ENCODE measurements around the gene PGC. TPM values are rescaled to one million over a fixed set of nuclear protein-coding genes. Genes with fewer than 3 reads are reported as not detected.

The PGC gene
- total and polyA plus RNA-seq, 2 of the 8 experiments (the other 6 are each of a cell fraction or from before 2014, with no cell fraction given) = 0.09 TPM; not detected in 1

- TF ChIP-seq E2F6 (IDR thresholded peaks at IDR 0.05) (no peak), CHD1 (IDR thresholded peaks at IDR 0.05; ENCODE audit: low read depth, low read length) (no peak), RXRA (IDR thresholded peaks at IDR 0.05; ENCODE audit: insufficient read depth, low read depth, low read length) (no peak), KDM4A (IDR thresholded peaks at IDR 0.05; ENCODE audit: low read depth, low read length, severe bottlenecking) (no peak), SP2 (IDR thresholded peaks at IDR 0.05; ENCODE audit: low read length) (no peak), JUN (IDR thresholded peaks at IDR 0.05; ENCODE audit: low read depth, low read length) (no peak), RAD21 (IDR thresholded peaks at IDR 0.05 in 1 of 2, conservative IDR thresholded peaks at IDR 0.05 in 1 of 2; ENCODE audit: low read depth in 2 of 2, low read length in 2 of 2) (no peak)
These were observed 1.1 kb downstream of the PGC start (continued) for GRCh38 chr6:41746107-41746506.

Measured in H1 (cell line).